MG63 (cell line): ENCODE data around the gene KCNC2. TPM values are rescaled to one million over a fixed set of nuclear protein-coding genes. Genes with fewer than 3 reads are reported as not detected.

Experiments
- DNase-seq: peaks from one replicate; pipeline ENCODE4 v3.0.0-alpha.2; 2020
- H3K27me3 ChIP-seq: fragments of 250-450 bp; sonication (Bioruptor Pico); 2 replicates; pipeline ENCODE4 v1.5.1; 2020; ENCODE audit warnings: mild to moderate bottlenecking, moderate library complexity
- H3K36me3 ChIP-seq: fragments of 250-450 bp; sonication (Bioruptor Pico); 2 replicates; pipeline ENCODE4 v1.5.1; 2020; ENCODE audit warnings: mild to moderate bottlenecking, moderate library complexity
- H3K4me3 ChIP-seq: fragments of 250-450 bp; sonication (Bioruptor Pico); 2 replicates; pipeline ENCODE4 v1.5.1; 2020; ENCODE audit warnings: mild to moderate bottlenecking, moderate library complexity
- H3K9me3 ChIP-seq: fragments of 250-450 bp; sonication (Bioruptor Pico); 2 replicates; pipeline ENCODE4 v1.5.1; 2020; ENCODE audit warnings: mild to moderate bottlenecking, moderate library complexity
- total RNA-seq: library from RNA; depleted of rRNA; stranded (reverse); fragments of >200 nt; shearing (Covaris generic); gene quantifications from 2 replicates; pipeline ENCODE4 v1.2.3, GENCODE V29; 2014; ENCODE audit warnings: low replicate concordance; rRNA removed

The KCNC2 gene
- total RNA-seq, 1 experiment from 2014 or later = not detected

- Histone ChIP-seq H3K27me3 (no peaks in the 10 kb centered on the region), H3K4me3 (no peak overlapping the region), H3K9me3 (no peaks in the 10 kb centered on the region; the same call in none of the 2 replicates), H3K36me3 (no peaks in the 10 kb centered on the region)
- DNase-seq = no peak
Measured at GRCh38 chr12:75007133-75007532, 202.5 kb downstream of the KCNC2 start.

GRCh38 chr12:75000120-75000519, 209.5 kb downstream of the KCNC2 start:
- H3K4me3 ChIP-seq = no peak overlapping the region
- H3K36me3 ChIP-seq = no peaks in the 10 kb centered on the region
- DNase-seq = no peak

GRCh38 chr12:74999474-74999873, 210.2 kb downstream of the KCNC2 start:
- Histone ChIP-seq H3K27me3 (no peaks in the 10 kb centered on the region), H3K36me3 (no peaks in the 10 kb centered on the region), H3K9me3 (no peaks in the 10 kb centered on the region), H3K4me3 (peak overlapping the region; percentile 31)
- no peak for DNase-seq

More at GRCh38 chr12:75000120-75000519, 209.5 kb downstream of the KCNC2 start:
- Histone ChIP-seq H3K9me3 (no peaks in the 10 kb centered on the region; the same call in 1 of the 2 replicates), H3K27me3 (no peaks in the 10 kb centered on the region)

Other genes starting within 250 kb of the KCNC2 start
- 0.37 and 0.43 TPM in 2 replicates for gene CAPS2, start 120.5 kb upstream of the KCNC2 start, total RNA-seq
- not detected in 2 replicates for gene GLIPR1L1, start 124.8 kb upstream of the KCNC2 start, total RNA-seq
- not detected in 2 replicates for gene GLIPR1L2, start 181.2 kb upstream of the KCNC2 start, total RNA-seq